PC-9 (cell line): ENCODE measurements around the gene FANCL.

Source experiments
- CTCF ChIP-seq: fragments of 200-600 bp; sonication (generic); conservative IDR thresholded peaks from 2 replicates; pipeline ENCODE4 v1.6.1; 2017; ENCODE audit warnings: mixed run types, antibody characterized with exemption, mild to moderate bottlenecking, moderate library complexity
- EZH2 ChIP-seq: fragments of 200-600 bp; sonication (generic); IDR thresholded peaks from 2 replicates; pipeline ENCODE4 v1.8.0; 2017; ENCODE audit warnings: antibody characterized with exemption, low read depth

GRCh38 chr2:58155160-58155778 is 85.9 kb downstream of the FANCL start:
- no peak for TF ChIP-seq CTCF
- no peak for TF ChIP-seq EZH2
